GM18870 (cell line): Measurements from ENCODE around the gene AP1S3.

Experiments
- ATAC-seq: cut with Tn5 transposase; IDR thresholded peaks from one replicate; pipeline ENCODE4 v1.9.1; 2021; ENCODE audit warnings: moderate library complexity; ENCODE audit not compliant: unreplicated experiment

The AP1S3 gene

DNA sequence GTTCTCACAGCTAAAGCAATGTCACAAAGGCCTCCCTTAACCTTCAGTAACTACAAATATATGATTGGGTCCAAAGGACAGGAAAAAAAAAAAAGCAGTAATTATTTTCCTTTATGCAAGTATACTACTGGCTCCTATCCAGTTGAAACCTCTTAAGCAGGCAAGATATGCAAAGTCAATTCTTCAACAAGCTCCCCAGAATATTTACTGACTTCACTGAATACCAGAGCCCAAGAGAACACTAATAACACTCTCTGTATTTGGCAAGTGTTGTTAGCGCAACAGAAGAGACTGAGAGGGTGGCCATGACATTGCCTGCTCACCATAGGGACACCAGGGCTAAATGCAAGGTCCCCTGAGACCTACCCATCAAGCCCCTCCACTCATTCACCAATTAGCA, 74.5 kb downstream of the AP1S3 start:
- no peak for ATAC-seq

DNA sequence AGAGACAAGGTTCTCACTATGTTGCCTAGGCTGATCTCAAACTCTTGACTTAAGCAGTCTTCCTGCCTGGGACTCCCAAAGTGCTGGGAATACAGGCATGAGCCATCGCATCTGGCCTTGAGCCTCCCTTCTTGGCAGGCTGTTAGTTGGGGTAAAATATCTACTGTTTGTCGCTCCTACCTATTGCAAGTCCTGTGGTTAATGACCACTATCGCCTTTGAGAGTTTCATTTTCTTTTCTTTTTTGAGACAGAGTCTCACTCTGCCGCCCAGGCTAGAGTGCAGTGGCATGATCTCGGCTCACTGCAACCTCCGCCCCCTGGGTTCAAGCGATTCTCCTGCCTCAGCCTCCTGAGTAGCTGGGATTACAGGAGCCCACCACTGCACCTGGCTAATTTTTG, 75.6 kb downstream of the AP1S3 start:
- ATAC-seq: peak; percentile 80

DNA sequence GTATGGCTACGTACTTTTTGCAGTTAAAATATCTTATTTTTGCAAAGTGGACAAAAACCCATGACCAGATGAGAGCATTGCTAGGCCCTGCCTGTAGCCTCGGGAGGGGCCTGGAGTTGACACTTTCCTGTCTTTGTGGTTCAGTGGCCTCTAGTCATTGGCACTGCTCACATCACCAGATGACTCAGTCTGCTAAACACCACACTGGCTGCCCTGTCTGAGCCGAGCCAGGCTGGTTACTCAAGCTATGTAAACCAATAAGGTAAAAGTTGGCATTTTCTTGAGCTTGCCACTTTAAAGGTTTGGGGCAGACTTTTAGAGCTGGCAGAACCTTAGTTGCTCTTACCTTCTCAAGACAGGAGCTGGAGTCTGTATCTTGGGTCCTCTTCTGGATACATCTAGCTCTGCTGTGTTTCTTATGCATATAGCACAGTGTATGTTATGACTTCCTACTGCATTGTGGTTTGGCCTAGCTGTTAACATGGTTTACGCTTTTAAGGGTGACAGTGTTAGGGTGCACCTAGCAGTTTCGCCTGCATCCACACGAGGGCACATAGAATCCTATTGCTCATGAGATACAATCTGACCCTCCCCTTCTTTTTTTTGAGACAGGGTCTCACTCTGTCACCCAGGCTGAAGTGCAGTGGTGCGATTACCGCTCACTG, 76.4 kb downstream of the AP1S3 start:
- ATAC-seq: peak; percentile 83

DNA sequence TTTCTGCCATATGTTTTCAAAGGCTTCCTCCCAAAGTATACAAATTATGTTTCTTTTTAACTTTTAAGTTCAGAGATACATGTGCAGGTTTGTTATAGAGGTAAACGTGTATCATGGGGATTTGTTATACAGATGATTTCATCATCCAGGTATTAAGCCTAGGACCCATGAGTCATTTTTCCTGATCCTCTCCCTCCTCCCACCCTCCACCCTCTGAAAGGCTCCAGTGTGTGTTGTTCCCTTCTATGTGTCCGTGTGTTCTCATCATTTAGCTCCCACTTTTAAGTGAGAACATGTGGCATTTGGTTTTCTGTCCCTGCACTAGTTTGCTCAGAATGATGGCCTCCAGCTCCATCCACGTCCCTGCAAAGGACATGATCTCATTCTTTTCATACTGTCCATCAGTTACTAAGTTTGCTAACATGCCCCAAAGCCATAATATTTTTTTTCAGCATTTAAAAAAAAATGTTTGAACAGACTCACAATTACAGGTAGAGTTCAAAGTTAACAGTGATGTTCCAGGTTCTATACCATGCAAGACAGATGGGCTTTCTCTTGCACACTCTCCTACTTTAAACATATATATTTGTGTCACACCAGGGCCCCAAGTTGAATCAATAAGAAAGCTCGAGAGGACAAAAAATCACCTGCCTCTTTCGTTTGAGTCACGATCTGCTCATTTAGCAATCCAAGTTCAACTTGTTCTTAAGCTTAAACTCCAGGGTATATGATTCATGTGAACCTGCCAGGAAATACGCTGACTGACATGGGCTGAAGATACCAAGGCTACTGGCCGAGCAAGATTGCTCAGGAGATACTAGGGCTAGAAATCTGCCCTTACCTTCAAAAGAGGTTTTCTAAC, 77.6 kb downstream of the AP1S3 start:
- no peak for ATAC-seq

DNA sequence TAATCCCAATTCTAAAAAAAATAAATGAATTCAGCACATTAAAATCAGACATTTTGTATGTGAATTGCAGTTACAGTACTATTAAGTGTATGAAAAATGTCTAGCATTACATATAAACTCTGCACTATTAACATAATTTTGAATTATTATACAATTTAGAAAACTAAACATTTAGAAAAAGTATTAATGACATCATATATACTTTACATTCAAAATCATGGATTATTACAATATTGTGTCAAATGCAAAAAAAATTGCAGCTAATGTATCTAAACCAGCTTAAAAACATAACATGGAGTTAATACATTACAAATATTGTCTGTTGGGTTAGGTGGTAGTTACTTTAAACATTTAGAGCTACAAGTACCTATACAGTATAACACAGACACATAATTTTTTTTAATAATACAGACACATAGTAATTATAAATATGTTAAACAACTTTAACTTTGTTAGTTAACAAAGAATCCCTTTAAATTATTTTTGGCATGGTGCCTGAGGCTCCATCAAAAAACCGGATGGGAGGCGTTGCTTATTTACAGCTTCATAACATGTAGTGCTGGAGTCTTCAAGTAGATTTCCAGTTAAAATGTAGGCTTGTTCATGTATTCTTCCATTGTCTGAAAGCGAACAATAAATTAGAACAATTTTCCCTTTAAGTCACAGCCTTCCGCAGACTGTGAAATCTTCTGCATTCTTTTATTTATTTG, 79.1 kb downstream of the AP1S3 start:
- ATAC-seq: no peak

DNA sequence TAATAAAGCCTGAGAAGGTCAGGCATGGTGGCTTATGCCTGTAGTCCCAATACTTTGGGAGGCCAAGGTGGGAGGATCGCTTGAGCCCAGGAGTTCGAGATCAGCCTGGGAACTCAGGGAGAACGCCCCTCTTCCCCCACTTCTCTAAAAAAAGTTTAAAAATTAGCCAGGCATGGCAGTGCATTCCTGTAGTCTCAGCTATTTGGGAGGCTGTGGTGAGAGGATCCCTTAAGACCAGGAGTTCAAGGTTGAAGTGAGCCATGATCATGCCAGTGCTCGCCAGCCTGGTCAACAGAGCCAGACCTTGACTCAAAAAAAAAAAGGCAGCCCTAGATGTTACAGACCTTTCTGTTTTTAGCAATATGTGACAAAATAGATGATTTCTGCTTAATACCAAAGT, 83.4 kb downstream of the AP1S3 start:
- no peak for ATAC-seq

DNA sequence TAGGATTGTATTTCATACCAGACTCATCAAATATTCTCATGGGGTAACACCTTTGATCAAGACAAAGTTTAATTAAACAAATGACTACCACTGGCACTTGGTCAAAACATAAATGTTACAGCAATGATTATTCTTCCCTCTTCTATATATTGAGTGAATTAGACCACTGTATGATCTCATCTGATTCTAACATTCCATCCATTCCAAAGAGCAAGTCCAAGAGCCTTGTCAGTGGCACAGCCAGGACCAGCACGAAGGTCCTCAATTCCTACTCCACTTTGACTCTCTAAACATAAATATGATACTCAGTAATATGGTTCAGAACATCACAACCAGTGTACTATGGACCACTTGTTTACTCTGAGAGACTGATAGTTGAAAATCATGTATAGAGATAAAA, 86.4 kb downstream of the AP1S3 start:
- ATAC-seq: no peak

- no peak for ATAC-seq
Measured at GRCh38 chr2:223747392-223748042, 89.9 kb downstream of the AP1S3 start.

DNA sequence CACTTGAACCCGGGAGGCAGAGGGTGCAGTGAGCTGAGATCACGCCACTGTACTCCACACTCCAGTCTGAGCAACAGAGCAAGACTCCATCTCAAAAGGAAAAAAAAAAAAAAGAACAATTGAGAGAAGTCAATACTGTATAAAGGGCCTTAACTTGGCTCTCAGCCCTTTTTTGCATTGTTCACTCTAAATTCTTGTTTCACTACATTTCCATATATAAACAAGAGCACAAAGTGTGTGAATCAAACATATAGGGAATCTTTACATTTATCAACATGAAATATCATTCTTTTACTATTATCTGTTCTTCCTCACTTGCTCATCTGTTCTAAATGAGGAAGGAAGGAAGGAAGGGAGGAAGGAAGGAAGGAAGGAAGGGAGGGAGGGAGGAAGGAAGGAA, 90.8 kb downstream of the AP1S3 start:
- ATAC-seq: no peak

- no peak for ATAC-seq
Measured at GRCh38 chr2:223744580-223744979, 92.8 kb downstream of the AP1S3 start.

DNA sequence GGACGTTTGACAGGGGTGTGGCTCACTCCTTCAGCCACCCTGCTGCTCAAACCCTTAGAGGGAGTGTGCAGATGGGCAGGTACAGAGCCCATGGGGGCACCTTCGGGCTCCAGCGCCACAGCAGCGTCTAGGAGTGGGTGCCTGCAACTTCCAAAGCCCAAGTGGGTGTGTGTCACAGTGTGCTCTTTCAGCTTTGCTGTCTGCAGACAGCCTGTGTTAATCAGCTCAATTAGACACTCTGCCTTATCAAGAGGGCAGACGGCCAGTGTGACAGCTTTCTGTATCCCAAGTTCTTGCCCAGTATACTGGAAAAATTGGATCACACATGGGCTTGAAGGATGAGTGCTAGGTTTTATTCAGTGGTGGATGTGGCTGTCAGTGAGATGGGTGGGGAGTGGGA, 96.7 kb downstream of the AP1S3 start:
- ATAC-seq: no peak

DNA sequence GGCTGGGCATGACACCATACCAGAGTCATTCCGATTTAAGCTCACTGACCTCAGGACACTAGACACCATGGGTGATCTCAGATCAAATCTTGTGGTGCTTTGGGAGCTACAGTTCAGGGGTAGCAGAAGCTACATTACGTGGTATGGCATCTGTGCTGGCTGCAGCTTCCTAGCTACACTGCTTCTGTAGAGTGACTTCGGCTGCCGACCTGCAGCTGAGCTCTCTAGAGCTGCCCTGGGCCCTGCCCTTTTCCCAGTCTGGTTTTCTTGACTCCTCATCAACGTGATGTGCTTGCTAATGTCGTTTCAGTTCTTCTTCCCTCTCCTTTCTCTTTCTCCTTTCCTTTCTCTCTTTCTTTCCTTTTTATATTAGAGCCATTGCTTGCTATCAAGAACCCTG, 100.2 kb downstream of the AP1S3 start:
- ATAC-seq: no peak

- ATAC-seq: no peak
Measured at GRCh38 chr2:223736488-223736887, 100.9 kb downstream of the AP1S3 start.

DNA sequence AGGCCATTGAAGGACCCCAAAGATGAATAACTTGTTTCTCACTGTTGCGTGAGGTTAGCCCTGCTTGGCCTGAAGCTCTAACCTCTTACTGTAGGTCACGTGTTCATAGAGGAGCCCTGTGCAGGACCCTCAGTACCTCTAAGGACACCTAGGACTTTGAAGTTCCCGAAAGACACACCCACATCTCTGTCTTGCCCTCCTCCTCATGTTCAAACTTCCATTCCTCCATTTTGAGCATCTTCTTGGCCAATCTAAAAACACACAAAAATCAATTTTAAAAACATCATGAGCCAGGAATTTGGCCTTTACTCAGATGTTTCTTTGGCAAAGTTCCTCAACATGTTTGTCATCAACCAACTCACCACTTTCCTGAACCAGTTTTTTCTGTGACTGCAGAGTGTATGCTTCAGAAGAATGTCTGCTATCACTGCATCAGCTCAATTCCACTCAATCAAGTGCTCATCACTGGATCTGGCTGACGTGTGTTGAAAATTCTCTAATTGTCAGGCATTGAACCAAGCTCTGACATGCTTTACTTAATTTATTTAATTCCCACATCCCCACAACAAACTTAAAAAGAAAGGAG, 101.6 kb downstream of the AP1S3 start:
- ATAC-seq: no peak

GRCh38 chr2:223735035-223735640, 102.2 kb downstream of the AP1S3 start:
- ATAC-seq: no peak

- no peak for ATAC-seq
Measured at GRCh38 chr2:223734346-223734745, 103.0 kb downstream of the AP1S3 start.

DNA sequence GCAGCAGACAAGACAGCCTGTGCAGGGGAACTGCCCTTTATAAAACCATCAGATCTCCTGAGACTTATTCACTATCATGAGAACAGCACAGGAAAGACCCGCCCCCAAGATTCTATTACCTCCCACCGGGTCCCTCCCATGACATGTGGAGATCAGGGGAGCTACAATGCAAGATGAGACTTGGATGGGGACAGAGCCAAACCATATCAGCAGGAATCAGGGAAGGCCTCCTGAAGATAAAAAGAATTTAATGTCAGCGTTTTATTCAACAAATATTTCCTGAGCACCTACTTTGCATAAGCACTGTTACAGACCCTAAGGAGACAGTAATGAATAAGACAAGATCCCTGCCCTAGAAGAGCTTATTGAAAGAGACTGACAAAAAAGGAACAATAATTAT, 105.0 kb downstream of the AP1S3 start:
- no peak for ATAC-seq

- no peak for ATAC-seq
Measured at GRCh38 chr2:223731503-223731902, 105.9 kb downstream of the AP1S3 start.

GRCh38 chr2:223729781-223730180, 107.6 kb downstream of the AP1S3 start:
- no peak for ATAC-seq

DNA sequence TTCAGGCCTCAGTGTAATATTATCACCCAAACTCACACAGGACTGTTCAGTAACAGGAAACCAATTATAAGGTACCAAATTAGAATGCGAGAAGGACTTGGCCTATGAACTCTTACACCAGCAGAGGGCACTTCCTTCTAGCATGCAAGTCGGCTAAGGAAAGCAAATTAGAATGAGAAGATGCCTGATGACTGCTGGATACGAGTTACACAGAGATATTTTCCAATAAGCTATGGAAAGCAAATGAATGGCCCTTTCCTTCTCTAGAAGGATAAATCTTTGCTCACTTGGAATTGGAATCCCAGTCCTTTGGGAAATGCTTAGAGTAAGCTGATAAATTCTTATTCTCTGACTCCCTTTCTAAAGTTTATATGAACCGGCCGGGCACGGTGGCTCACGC, 109.8 kb downstream of the AP1S3 start:
- ATAC-seq: peak; percentile 91
